ENCODE measurements around the gene ABCC6. TPM values are rescaled to one million over a fixed set of nuclear protein-coding genes. Genes with fewer than 3 reads are reported as not detected.

The ABCC6 gene
- polyA plus RNA-seq, 1 of the 3 experiments (the other 2 are of a cell fraction), result 0.71 TPM

GRCh38 chr16:16188827-16189226, 34.5 kb downstream of the ABCC6 start:
- H3K27me3 ChIP-seq (ENCODE audit: insufficient read depth), result no peaks in the 10 kb centered on the region; the same call in 1 of the 2 replicates
- H3K9ac ChIP-seq, result no peak overlapping the region
- no peak for TF ChIP-seq GABPA (IDR thresholded peaks at IDR 0.05; ENCODE audit: low read depth)
- no peak for TF ChIP-seq EZH2phosphoT487 (IDR thresholded peaks at IDR 0.05; ENCODE audit: borderline replicate concordance, low read depth)
- no peak for TF ChIP-seq EP300 (IDR thresholded peaks at IDR 0.05; ENCODE audit: borderline replicate concordance in 1 of 2, low read depth in 1 of 2, low read length in 1 of 2)
- TF ChIP-seq FOXM1 (IDR thresholded peaks at IDR 0.05; ENCODE audit: low read depth), result no peak
- no peak for TF ChIP-seq IRF3 (IDR thresholded peaks at IDR 0.05; ENCODE audit: low read depth, low read length)
- no peak for TF ChIP-seq RFX5 (IDR thresholded peaks at IDR 0.05; ENCODE audit: low read length)
- no peak for TF ChIP-seq TAF1 (IDR thresholded peaks at IDR 0.05; ENCODE audit: borderline replicate concordance, low read depth, low read length)
- no peak for TF ChIP-seq MAX (IDR thresholded peaks at IDR 0.05; ENCODE audit: low read depth)
- no peak for TF ChIP-seq ZBTB33 (IDR thresholded peaks at IDR 0.05; ENCODE audit: borderline replicate concordance, low read depth)
- no peak for TF ChIP-seq JUND (IDR thresholded peaks at IDR 0.05)
- TF ChIP-seq NFIC (IDR thresholded peaks at IDR 0.05; ENCODE audit: borderline replicate concordance), result no peak
- no peak overlapping the region for H3K4me2 ChIP-seq
- H3K9me2 ChIP-seq, result no peaks in the 10 kb centered on the region
- no peaks in the 10 kb centered on the region for H3K79me2 ChIP-seq (ENCODE audit: insufficient read depth)
- H3F3A ChIP-seq (replicated peaks; ENCODE audit: insufficient read depth), result no peaks in the 10 kb centered on the region
- 68% methylated on average over 8 of the region's 13 CpGs for WGBS (ENCODE audit: low lambda C conversion rate)
- ChIA-PET CTCF (no interaction called here), POLR2A (no interaction called here)
- H3K9me3 ChIP-seq, result no peaks in the 10 kb centered on the region
- H3K4me3 ChIP-seq (ENCODE audit: low read depth in 2 of 2, low read length in 1 of 2), result no peak overlapping the region
- H3K27ac ChIP-seq (ENCODE audit: low read depth in 2 of 2, low read length in 1 of 2), result no peak overlapping the region
- H4K20me1 ChIP-seq (ENCODE audit: insufficient read depth), result no peaks in the 10 kb centered on the region
- H2AFZ ChIP-seq (ENCODE audit: low read depth), result no peak overlapping the region
- DNase-seq, result no peak
- H3K36me3 ChIP-seq (replicated peaks in 1 of 2; ENCODE audit: control insufficient read depth in 1 of 2, insufficient read depth in 2 of 2, low read length in 1 of 2), result no peaks in the 10 kb centered on the region
- no peaks in the 10 kb centered on the region for H3K4me1 ChIP-seq (ENCODE audit: control insufficient read depth in 1 of 2, insufficient read depth in 2 of 2, low read depth in 1 of 2, low read length in 1 of 2)

DNA sequence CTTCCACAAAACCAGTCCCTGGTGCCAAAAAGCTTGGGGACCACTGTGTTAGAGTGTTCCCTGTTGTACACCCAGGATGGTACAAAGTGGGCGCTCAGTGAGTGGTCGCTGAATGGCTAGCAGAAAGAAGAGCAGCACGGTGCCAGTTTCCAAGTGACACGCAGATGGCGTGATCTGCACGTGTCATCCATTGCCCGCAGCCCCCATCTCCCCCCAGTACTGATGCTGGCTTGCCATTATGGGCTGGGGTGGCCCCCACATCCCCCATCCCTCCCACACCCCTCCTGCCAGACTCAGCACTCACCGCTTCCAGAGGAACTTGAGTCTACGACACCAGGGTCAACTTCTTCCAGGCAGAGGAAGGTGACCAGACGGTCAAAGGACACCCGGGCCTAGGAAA, 36.5 kb downstream of the ABCC6 start:
- Histone ChIP-seq H2AFZ (ENCODE audit: low read depth) (no peak overlapping the region), H3K4me1 (ENCODE audit: control insufficient read depth in 1 of 2, insufficient read depth in 2 of 2, low read depth in 1 of 2, low read length in 1 of 2) (no peaks in the 10 kb centered on the region), H3K79me2 (ENCODE audit: insufficient read depth) (no peaks in the 10 kb centered on the region), H3K9me2 (no peaks in the 10 kb centered on the region), H3K27me3 (ENCODE audit: insufficient read depth) (no peaks in the 10 kb centered on the region; the same call in 1 of the 2 replicates), H3K4me2 (no peak overlapping the region), H3K27ac (ENCODE audit: low read depth in 2 of 2, low read length in 1 of 2) (no peak overlapping the region), H3K36me3 (replicated peaks in 1 of 2; ENCODE audit: control insufficient read depth in 1 of 2, insufficient read depth in 2 of 2, low read length in 1 of 2) (no peaks in the 10 kb centered on the region), H3F3A (replicated peaks; ENCODE audit: insufficient read depth) (no peaks in the 10 kb centered on the region), H3K9ac (no peak overlapping the region), H3K9me3 (no peaks in the 10 kb centered on the region), H3K4me3 (ENCODE audit: low read depth in 2 of 2, low read length in 1 of 2) (no peak overlapping the region), H4K20me1 (ENCODE audit: insufficient read depth) (no peaks in the 10 kb centered on the region)
- 80% methylated on average over 11 of the region's 11 CpGs for WGBS (ENCODE audit: low lambda C conversion rate)
- ChIA-PET CTCF (interaction anchor here (0.7 to 1.8 kb wide), 9 partner anchors 10 to 421 kb away, joined by 3 to 9 read pairs (median 3); no protein-coding TSS in a partner anchor), POLR2A (no interaction called here)
- DNase-seq, result no peak
- TF ChIP-seq REST (IDR thresholded peaks at IDR 0.05; ENCODE audit: low read depth, low read length) (no peak), TEAD4 (IDR thresholded peaks at IDR 0.05; ENCODE audit: borderline replicate concordance, insufficient read depth) (no peak), FOXM1 (IDR thresholded peaks at IDR 0.05; ENCODE audit: low read depth) (no peak), TCF12 (IDR thresholded peaks at IDR 0.05) (no peak), ELF1 (IDR thresholded peaks at IDR 0.05) (no peak), FOXJ3 (CRISPR knock-in tag; IDR thresholded peaks at IDR 0.05) (no peak), NFIC (IDR thresholded peaks at IDR 0.05; ENCODE audit: borderline replicate concordance) (no peak), YY1 (IDR thresholded peaks at IDR 0.05; ENCODE audit: low read depth) (no peak), USF2 (IDR thresholded peaks at IDR 0.05; ENCODE audit: borderline replicate concordance, low read depth, low read length) (no peak), RXRA (IDR thresholded peaks at IDR 0.05; ENCODE audit: borderline replicate concordance, low read depth) (no peak), RFX5 (IDR thresholded peaks at IDR 0.05; ENCODE audit: low read length) (no peak)
- TF ChIP-seq, protein P1, sequence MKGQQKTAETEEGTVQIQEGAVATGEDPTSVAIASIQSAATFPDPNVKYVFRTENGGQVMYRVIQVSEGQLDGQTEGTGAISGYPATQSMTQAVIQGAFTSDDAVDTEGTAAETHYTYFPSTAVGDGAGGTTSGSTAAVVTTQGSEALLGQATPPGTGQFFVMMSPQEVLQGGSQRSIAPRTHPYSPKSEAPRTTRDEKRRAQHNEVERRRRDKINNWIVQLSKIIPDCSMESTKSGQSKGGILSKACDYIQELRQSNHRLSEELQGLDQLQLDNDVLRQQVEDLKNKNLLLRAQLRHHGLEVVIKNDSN (IDR thresholded peaks at IDR 0.05; ENCODE audit: borderline replicate concordance, low read depth), result no peak

Measured in SK-N-SH (cell line).